Measurements from ENCODE around the gene C3orf62. TPM values are rescaled to one million over a fixed set of nuclear protein-coding genes. Genes with fewer than 3 reads are reported as not detected.

C3orf62 gene
- total RNA-seq, 1 donor = 1.3 TPM

- no peak for DNase-seq (ENCODE audit: low read depth)
- no peak overlapping the region for H3K4me3 ChIP-seq (ENCODE audit: low read depth, low read length)
- no peak for TF ChIP-seq CTCF (IDR thresholded peaks at IDR 0.05; ENCODE audit: insufficient read depth, low read length)
These were observed 28.6 kb upstream of the C3orf62 start for GRCh38 chr3:49305608-49306007.

DNA sequence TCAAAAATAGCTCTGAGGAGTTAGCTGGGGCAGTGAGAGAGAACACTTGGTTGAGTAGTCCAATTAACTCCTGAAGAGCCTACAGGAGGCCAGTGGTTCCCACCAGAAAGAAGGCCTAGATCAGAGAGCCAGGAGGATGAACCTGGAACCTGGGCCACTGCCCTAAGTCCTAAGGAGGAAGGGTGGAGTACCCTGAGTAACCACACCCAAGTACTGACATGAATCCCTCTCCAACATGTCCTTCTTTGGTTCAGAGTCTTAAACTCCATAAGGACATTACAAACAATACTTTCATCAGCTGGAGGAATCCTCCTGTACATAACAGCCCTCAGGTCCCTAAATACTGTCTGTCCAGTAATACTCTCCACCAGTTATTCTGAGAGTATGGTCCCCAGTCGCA is 25.6 kb upstream of the C3orf62 start:
- DNase-seq (ENCODE audit: low read depth) = no peak
- H3K4me3 ChIP-seq (ENCODE audit: low read depth, low read length) = no peak overlapping the region
- TF ChIP-seq CTCF (IDR thresholded peaks at IDR 0.05; ENCODE audit: insufficient read depth, low read length) = no peak

- no peak for DNase-seq (ENCODE audit: low read depth)
- H3K4me3 ChIP-seq (ENCODE audit: low read depth, low read length) = no peak overlapping the region
- no peak for TF ChIP-seq CTCF (IDR thresholded peaks at IDR 0.05; ENCODE audit: insufficient read depth, low read length)
These were observed 23.6 kb upstream of the C3orf62 start for GRCh38 chr3:49300595-49300994.

- H3K4me3 ChIP-seq (ENCODE audit: low read depth, low read length) = no peak overlapping the region
- DNase-seq (ENCODE audit: low read depth) = no peak
- no peak for TF ChIP-seq CTCF (IDR thresholded peaks at IDR 0.05; ENCODE audit: insufficient read depth, low read length)
These were observed 21.5 kb upstream of the C3orf62 start for GRCh38 chr3:49298511-49298910.

DNA sequence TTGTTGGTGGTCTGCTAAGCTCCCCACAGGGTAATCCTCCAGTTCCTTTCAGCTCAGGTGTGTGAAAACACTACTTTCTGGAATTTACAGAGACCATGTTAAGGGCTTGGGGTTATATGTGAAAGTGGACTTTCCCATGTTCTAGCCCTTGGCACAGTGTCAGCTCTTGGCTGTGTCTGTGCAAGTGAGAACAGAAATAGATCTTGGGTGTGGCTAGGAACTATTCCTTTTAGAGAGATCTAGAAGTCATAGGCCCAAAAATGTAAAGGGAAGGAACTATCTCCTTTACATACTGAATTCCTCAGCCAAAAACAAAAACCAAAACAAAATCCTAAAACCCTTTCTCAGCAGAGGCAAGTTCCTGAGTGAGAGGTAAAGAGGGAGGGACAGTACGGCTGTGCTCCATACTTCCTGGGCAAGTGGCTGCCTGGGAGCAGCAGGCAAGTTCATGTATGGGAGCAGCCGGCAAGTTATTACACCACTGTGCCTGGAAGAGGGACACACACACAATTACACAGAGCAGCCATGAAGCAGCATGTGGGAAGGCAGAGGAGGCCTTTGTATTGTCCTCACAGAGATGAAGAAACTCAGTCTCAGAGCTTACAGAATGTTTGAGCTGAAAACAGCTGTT is 19.9 kb upstream of the C3orf62 start:
- no peak for TF ChIP-seq CTCF (IDR thresholded peaks at IDR 0.05; ENCODE audit: insufficient read depth, low read length)
- peak; percentile 82 for DNase-seq (ENCODE audit: low read depth)
- no peak overlapping the region for H3K4me3 ChIP-seq (ENCODE audit: low read depth, low read length)

DNA sequence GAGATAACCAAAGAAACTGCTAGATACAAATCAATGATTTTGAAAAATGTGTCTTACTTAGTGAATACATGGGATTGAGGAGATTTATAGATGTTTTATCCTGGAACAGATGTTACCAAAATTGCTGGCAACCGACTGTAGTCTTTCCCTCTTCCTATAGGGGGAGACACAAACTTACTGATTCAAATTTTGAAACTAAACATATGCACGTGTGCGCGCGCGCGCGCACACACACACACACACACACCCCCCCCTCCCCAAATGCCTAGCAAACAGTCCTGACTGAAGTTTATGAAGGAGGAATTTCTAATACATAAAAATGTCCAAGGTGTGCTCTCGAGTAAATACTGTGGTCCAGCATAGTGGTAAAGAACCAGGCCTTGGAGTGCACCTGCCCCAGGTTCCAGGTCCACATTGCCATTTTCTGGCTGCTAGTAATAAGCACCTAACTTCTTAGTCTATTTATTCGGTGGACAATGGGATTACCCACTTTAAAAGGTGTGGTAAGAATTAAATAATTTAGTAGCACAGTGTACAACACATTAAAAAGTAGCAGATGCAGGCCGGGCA is 18.5 kb upstream of the C3orf62 start:
- peak; percentile 55 for TF ChIP-seq CTCF (IDR thresholded peaks at IDR 0.05; ENCODE audit: insufficient read depth, low read length)
- DNase-seq (ENCODE audit: low read depth) = peak; percentile 54
- H3K4me3 ChIP-seq (ENCODE audit: low read depth, low read length) = no peak overlapping the region

DNA sequence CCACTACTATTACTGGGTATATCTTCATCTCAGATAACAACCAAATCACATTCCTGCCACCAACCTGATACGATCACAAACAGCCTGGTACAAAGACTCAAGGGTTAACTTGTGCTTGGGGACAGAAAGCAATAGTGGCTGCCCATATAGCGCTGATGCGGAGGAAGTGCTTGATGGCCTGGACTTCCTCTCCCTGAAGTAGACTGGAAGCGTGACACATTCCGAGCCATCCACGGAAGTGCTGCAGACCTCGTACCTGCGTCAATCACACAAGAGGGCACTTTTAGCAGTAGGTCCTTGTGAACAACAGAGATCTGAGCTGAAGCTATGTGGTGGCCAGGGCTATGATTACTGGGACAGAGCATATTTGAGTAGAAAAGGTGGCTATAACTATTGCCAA is 17.3 kb upstream of the C3orf62 start:
- TF ChIP-seq CTCF (IDR thresholded peaks at IDR 0.05; ENCODE audit: insufficient read depth, low read length) = no peak
- H3K4me3 ChIP-seq (ENCODE audit: low read depth, low read length) = no peak overlapping the region
- no peak for DNase-seq (ENCODE audit: low read depth)

Measured in fibroblast of the aortic adventitia (primary cell).